ENCODE data around the gene EPHA2.

EPHA2 gene

GRCh38 chr1:16133007-16133961 lies 22.6 kb downstream of the EPHA2 start:
- DNase-seq = no peak

- DNase-seq = no peak
Observed at GRCh38 chr1:16132325-16132785, 23.5 kb downstream of the EPHA2 start.

- DNase-seq = no peak
Observed at GRCh38 chr1:16131636-16132324, 24.1 kb downstream of the EPHA2 start.

- DNase-seq = no peak
Observed at GRCh38 chr1:16130827-16131226, 25.0 kb downstream of the EPHA2 start.

GRCh38 chr1:16129921-16130543 lies 25.8 kb downstream of the EPHA2 start:
- no peak for DNase-seq

GRCh38 chr1:16129316-16129715 lies 26.6 kb downstream of the EPHA2 start:
- no peak for DNase-seq

- DNase-seq = no peak
Observed at GRCh38 chr1:16128338-16128741, 27.5 kb downstream of the EPHA2 start.

- DNase-seq = no peak
Observed at GRCh38 chr1:16127676-16128337, 28.1 kb downstream of the EPHA2 start.

GRCh38 chr1:16126743-16127515 lies 28.9 kb downstream of the EPHA2 start:
- no peak for DNase-seq

GRCh38 chr1:16126160-16126559 lies 29.7 kb downstream of the EPHA2 start:
- DNase-seq = no peak

GRCh38 chr1:16125483-16125882 lies 30.4 kb downstream of the EPHA2 start:
- no peak for DNase-seq

- no peak for DNase-seq
Observed at GRCh38 chr1:16125088-16125470, 30.8 kb downstream of the EPHA2 start.

- DNase-seq = no peak
Observed at GRCh38 chr1:16124377-16125087, 31.3 kb downstream of the EPHA2 start.

GRCh38 chr1:16122916-16123315 lies 33.0 kb downstream of the EPHA2 start:
- DNase-seq = no peak

GRCh38 chr1:16122350-16122881 lies 33.5 kb downstream of the EPHA2 start:
- DNase-seq = no peak

GRCh38 chr1:16120940-16121410 lies 34.9 kb downstream of the EPHA2 start:
- no peak for DNase-seq

GRCh38 chr1:16120407-16120806 lies 35.5 kb downstream of the EPHA2 start:
- no peak for DNase-seq

- DNase-seq = no peak
Observed at GRCh38 chr1:16119926-16120325, 35.9 kb downstream of the EPHA2 start.

- no peak for DNase-seq
Observed at GRCh38 chr1:16119504-16119903, 36.4 kb downstream of the EPHA2 start.

- DNase-seq = peak; percentile 56
Observed at GRCh38 chr1:16118706-16119105, 37.2 kb downstream of the EPHA2 start.

GRCh38 chr1:16117936-16118335 lies 37.9 kb downstream of the EPHA2 start:
- no peak for DNase-seq

All from eye (tissue), 1 donor.